GM21423 (cell line): ENCODE data around the gene SGSM1.
A peak's percentile ranks its signal among the peaks of the same experiment; 100 is the strongest.

Experiments used
- ATAC-seq: cut with Tn5 transposase; IDR thresholded peaks from one replicate; pipeline ENCODE4 v1.9.1; 2021; ENCODE audit warnings: mild to moderate bottlenecking, moderate library complexity; ENCODE audit not compliant: unreplicated experiment

SGSM1 gene

GRCh38 chr22:24947881-24948280 lies 141.9 kb downstream of the SGSM1 start:
- ATAC-seq, result no peak

- ATAC-seq, result no peak
Measured at GRCh38 chr22:24948356-24949202, 142.6 kb downstream of the SGSM1 start.

GRCh38 chr22:24950272-24950902 lies 144.4 kb downstream of the SGSM1 start:
- ATAC-seq, result no peak

- ATAC-seq, result peak; percentile 75
Measured at GRCh38 chr22:24951942-24952836, 146.2 kb downstream of the SGSM1 start, which contains the start of gene KIAA1671. KIAA1671 (plus strand) TSS chr22:24952716; CDS start chr22:25028000, 75,284 bp downstream.

- ATAC-seq, result no peak
Measured at GRCh38 chr22:24952837-24953383, 146.9 kb downstream of the SGSM1 start.

- no peak for ATAC-seq
Measured at GRCh38 chr22:24953384-24954113, 147.5 kb downstream of the SGSM1 start.

GRCh38 chr22:24954114-24954463 lies 148.1 kb downstream of the SGSM1 start:
- no peak for ATAC-seq

- no peak for ATAC-seq
Measured at GRCh38 chr22:24954856-24955255, 148.8 kb downstream of the SGSM1 start.

- no peak for ATAC-seq
Measured at GRCh38 chr22:24957043-24957442, 151.0 kb downstream of the SGSM1 start.

GRCh38 chr22:24961217-24961844 lies 155.3 kb downstream of the SGSM1 start:
- ATAC-seq, result no peak

GRCh38 chr22:24962094-24962493 lies 156.1 kb downstream of the SGSM1 start:
- no peak for ATAC-seq

- no peak for ATAC-seq
Measured at GRCh38 chr22:24962835-24963234, 156.8 kb downstream of the SGSM1 start.

GRCh38 chr22:24964441-24964840 lies 158.4 kb downstream of the SGSM1 start:
- no peak for ATAC-seq

GRCh38 chr22:24965822-24966626 lies 160.0 kb downstream of the SGSM1 start:
- ATAC-seq, result no peak

- no peak for ATAC-seq
Measured at GRCh38 chr22:24968066-24968561, 162.1 kb downstream of the SGSM1 start.

- ATAC-seq, result no peak
Measured at GRCh38 chr22:24969560-24970301, 163.7 kb downstream of the SGSM1 start.

GRCh38 chr22:24972369-24972768 lies 166.4 kb downstream of the SGSM1 start:
- no peak for ATAC-seq

GRCh38 chr22:24973872-24974271 lies 167.9 kb downstream of the SGSM1 start:
- no peak for ATAC-seq
